Coronary artery (tissue), 2 donors: Measurements from ENCODE around the gene CCDC33.

Source experiments
- DNase-seq: peaks from one replicate; pipeline ENCODE4 v3.0.0-alpha.2; 2017; ENCODE audit warnings: low spot score
- H3K27ac ChIP-seq, 2 donors: fragments of 200-600 bp; sonication (generic); one replicate each; pipeline ENCODE4 v1.5.1; 2016 to 2019
- H3K4me3 ChIP-seq: fragments of 200-600 bp; sonication (generic); 2 replicates; pipeline ENCODE4 v1.5.1; 2016; ENCODE audit warnings: mild to moderate bottlenecking, moderate library complexity
- TF ChIP-seq, protein P1 (sequence below): fragments of 200-600 bp; sonication (generic); IDR thresholded peaks from one replicate; pipeline ENCODE4 v1.5.1; 2019; ENCODE audit warnings: antibody characterized with exemption

Gene CCDC33

DNA sequence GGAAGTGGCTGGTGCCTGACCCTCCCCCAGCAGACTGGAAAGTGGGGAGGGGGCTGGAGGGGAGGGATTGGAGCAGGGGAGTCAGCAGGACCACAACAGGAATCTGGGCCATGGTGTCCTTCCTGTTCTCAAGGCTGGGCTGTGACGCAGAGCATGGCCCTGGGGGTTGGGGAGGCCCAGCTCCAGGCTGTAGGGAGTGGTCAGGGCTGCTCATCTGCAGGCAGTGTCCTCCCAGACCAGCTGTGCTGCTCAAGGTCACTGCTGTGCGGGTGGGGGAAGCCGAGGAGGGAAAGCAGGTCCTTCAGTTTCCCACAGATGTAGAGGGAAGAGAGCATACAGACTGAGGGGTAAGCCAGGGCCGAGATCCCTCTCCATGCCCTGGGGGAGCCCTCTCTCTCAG, 90.6 kb downstream of the CCDC33 start:
- Histone ChIP-seq H3K27ac (no peak overlapping the region), H3K4me3 (no peak overlapping the region)
- DNase-seq, result no peak
- TF ChIP-seq, protein P1, sequence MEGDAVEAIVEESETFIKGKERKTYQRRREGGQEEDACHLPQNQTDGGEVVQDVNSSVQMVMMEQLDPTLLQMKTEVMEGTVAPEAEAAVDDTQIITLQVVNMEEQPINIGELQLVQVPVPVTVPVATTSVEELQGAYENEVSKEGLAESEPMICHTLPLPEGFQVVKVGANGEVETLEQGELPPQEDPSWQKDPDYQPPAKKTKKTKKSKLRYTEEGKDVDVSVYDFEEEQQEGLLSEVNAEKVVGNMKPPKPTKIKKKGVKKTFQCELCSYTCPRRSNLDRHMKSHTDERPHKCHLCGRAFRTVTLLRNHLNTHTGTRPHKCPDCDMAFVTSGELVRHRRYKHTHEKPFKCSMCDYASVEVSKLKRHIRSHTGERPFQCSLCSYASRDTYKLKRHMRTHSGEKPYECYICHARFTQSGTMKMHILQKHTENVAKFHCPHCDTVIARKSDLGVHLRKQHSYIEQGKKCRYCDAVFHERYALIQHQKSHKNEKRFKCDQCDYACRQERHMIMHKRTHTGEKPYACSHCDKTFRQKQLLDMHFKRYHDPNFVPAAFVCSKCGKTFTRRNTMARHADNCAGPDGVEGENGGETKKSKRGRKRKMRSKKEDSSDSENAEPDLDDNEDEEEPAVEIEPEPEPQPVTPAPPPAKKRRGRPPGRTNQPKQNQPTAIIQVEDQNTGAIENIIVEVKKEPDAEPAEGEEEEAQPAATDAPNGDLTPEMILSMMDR, result no peak

DNA sequence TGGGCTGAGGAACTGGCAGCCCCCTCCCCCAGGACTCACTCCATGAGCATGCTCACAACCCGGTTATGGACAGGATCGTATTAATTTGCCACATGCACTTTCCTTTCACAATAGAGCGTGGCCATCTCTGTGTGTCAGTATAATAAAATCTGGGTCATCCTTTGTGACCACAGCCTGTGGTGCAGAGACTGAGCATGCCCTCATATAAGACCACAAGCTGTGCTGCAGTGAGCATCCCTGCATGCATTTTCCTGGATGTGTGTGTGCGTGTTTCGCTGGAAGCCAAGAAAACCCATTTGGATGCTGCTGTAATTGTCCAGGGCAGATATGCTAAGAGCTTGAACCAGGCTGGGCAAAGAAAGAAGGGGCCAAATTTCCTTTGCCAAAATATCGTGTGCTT, 91.6 kb downstream of the CCDC33 start:
- H3K27ac ChIP-seq, result no peak overlapping the region
- DNase-seq, result no peak
- TF ChIP-seq, protein P1, result no peak
- H3K4me3 ChIP-seq, result no peak overlapping the region

DNA sequence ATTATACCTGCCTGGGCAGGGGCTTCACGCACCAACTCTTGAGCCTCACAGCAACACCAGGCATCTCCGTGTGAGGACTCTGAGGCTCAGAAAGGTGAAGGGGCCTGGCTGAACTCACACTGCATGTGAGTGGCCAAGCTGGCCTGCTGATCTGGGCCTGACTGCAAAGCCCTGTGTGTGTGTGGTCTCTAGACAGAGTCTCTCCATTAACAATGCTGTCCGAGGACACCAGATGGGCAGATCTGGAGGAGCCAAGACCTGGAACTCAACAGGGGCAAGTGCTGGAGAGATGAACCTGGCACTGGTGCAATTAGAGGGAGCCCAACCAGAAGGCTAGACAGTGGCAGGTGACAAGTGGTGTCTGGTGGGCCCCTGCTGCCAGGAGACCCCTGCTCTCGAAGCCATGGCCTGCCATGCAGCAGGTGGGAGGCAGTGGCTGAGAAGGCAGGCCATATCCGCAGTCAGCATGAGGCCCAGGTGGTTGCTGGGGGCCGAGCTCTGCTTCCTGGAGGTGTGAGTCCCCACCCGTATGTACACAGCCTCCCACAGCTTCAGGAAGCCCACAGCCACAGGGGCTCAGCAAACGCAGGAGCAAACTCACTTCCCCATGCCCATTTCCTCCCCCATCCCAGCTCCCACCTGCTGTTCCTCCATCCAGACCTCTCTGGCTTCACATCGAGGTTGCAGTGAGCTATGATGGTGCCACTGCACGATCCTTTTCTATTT, 92.4 kb downstream of the CCDC33 start:
- TF ChIP-seq, protein P1, result no peak
- no peak for DNase-seq
- no peak overlapping the region for H3K27ac ChIP-seq
- no peak overlapping the region for H3K4me3 ChIP-seq

DNA sequence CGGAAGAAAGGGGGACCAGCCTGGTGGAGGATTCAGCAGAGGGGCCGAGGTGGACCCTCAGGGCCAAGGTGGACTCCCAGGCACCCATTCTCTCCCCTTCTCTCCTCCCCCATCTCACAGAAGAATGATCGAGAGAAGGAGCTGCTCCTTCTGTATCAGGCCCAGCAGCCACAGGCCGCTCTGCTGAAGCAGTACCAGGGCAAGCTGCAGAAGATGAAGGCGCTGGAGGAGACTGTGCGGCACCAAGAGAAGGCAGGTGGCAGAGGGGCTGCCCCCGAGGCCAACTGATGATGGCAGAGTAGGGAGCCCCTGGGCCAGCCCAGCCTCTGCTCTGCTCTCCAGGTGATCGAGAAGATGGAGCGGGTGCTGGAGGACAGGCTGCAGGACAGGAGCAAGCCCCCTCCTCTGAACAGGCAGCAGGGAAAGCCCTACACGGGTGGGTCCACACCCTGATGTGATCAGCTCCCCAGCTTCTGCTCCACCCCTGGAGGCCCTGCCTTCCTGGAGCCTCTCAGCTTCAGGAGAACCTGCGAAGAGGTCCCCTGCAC, 94.8 kb downstream of the CCDC33 start:
- no peak overlapping the region for H3K4me3 ChIP-seq
- TF ChIP-seq, protein P1, result no peak
- no peak overlapping the region for H3K27ac ChIP-seq
- DNase-seq, result no peak

GRCh38 chr15:74332011-74332410, 95.9 kb downstream of the CCDC33 start:
- no peak for DNase-seq
- TF ChIP-seq, protein P1, result no peak
- no peak overlapping the region for H3K27ac ChIP-seq
- H3K4me3 ChIP-seq, result no peak overlapping the region

GRCh38 chr15:74332611-74333010, 96.5 kb downstream of the CCDC33 start:
- no peak overlapping the region for H3K27ac ChIP-seq
- no peak overlapping the region for H3K4me3 ChIP-seq
- DNase-seq, result no peak
- TF ChIP-seq, protein P1, result no peak

GRCh38 chr15:74333093-74333492, 97.0 kb downstream of the CCDC33 start:
- TF ChIP-seq, protein P1, result no peak
- no peak for DNase-seq

More at GRCh38 chr15:74333093-74333492, 97.0 kb downstream of the CCDC33 start:
- H3K4me3 ChIP-seq, result no peak overlapping the region
- no peak overlapping the region for H3K27ac ChIP-seq
